ENCODE measurements around the gene MAP3K21.
A peak's percentile ranks its signal among the peaks of the same experiment; 100 is the strongest.

Gene MAP3K21

DNA sequence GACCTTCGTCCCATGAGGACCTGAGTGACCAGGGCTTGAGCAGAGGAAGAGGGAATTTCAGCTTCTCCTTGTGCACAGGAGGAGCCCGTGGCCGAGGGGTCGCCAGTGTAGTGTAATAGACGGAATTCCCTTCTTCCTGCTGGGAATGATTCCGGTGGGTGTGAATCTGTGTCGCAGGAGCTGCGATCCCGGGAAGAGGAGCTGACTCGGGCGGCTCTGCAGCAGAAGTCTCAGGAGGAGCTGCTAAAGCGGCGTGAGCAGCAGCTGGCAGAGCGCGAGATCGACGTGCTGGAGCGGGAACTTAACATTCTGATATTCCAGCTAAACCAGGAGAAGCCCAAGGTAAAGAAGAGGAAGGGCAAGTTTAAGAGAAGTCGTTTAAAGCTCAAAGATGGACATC, 34.4 kb downstream of the MAP3K21 start:
- TF ChIP-seq, protein P1, sequence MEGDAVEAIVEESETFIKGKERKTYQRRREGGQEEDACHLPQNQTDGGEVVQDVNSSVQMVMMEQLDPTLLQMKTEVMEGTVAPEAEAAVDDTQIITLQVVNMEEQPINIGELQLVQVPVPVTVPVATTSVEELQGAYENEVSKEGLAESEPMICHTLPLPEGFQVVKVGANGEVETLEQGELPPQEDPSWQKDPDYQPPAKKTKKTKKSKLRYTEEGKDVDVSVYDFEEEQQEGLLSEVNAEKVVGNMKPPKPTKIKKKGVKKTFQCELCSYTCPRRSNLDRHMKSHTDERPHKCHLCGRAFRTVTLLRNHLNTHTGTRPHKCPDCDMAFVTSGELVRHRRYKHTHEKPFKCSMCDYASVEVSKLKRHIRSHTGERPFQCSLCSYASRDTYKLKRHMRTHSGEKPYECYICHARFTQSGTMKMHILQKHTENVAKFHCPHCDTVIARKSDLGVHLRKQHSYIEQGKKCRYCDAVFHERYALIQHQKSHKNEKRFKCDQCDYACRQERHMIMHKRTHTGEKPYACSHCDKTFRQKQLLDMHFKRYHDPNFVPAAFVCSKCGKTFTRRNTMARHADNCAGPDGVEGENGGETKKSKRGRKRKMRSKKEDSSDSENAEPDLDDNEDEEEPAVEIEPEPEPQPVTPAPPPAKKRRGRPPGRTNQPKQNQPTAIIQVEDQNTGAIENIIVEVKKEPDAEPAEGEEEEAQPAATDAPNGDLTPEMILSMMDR (IDR thresholded peaks at IDR 0.05; ENCODE audit: low read depth, low read length) = no peak
- H3K4me3 ChIP-seq (replicated peaks in 1 of 2; ENCODE audit: low read depth in 2 of 2, low read length in 2 of 2) = no peak overlapping the region
- no peak for DNase-seq (ENCODE audit: low read depth in 2 of 2)

DNA sequence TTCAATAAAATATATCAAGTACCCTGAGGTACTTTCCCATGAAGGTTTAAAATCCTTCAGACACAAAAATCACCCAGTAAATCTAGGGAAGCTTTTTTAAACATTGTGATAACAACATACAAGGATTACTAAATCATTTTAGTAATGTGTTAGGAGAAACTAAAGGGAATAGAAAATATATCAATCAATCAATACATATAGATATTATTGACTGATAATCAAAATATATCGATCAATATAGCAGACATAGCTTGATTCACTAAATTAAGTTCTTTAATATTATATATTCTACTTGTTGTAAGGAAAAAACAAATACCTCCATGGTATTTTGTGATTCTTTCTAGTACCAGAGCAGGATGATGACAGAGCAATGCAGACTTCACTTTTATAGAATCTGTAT, 35.2 kb downstream of the MAP3K21 start:
- DNase-seq (ENCODE audit: low read depth in 2 of 2) = no peak
- TF ChIP-seq, protein P1 (IDR thresholded peaks at IDR 0.05; ENCODE audit: low read depth, low read length) = no peak

DNA sequence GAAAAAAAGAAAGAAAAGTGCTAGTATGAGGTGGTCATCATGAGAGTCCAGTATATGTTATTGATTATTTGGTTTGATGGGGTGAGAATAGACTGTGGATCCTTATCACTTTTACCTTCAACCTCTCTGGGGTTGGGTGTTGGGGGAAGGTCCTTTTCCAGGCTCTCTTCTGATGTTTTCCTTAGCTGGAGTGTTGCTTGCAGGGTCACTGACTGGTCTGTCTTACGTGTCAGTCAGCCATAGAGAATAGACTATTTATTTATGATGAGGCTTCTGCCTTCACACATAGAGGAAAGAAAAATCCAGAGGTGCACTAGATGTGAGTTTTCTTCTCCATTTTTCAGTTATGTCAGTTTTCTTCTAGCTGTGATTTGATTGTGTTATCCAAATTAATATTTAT, 36.5 kb downstream of the MAP3K21 start:
- no peak for DNase-seq (ENCODE audit: low read depth in 2 of 2)
- TF ChIP-seq, protein P1 (IDR thresholded peaks at IDR 0.05; ENCODE audit: low read depth, low read length) = no peak
- no peak overlapping the region for H3K4me3 ChIP-seq (replicated peaks in 1 of 2; ENCODE audit: low read depth in 2 of 2, low read length in 2 of 2)

More for the DNA sequence above, 35.2 kb downstream of the MAP3K21 start:
- no peak overlapping the region for H3K4me3 ChIP-seq (replicated peaks in 1 of 2; ENCODE audit: low read depth in 2 of 2, low read length in 2 of 2)

DNA sequence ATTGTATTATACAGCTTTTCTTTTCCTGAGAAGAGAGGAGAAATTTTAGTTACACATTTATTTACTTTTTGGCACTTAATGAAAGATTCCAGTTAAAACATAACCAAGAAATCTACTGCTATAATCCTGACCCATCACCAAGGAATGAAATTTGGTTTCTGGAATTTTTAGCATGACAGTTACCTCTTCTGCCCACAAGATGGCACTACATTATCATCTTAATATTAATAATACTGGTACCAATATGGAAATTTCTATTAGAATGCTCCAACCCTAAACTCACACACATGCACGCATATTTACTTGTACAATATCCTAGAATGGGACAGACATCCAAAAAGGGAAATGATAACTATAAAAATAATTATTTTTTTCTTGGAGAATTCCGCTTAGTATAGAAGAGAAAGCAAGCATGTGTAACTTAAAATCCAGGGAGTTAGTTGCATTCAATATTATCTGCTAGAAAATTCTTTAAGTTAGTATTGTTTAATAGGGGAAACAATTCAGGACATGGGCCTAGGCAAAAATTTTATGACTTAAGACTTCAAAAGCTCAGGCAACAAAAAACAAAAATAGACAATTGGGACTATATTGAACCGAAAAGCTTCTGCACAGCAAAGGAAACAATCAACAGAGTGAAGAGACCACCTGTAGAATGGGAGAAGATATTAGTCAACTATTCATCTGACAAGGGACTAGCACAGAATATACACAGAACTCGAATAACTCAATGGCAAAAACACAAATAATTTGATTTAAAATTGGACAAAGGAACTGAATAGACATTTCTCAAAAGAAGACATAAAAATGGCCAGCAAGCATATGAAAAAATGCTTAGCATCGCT, 37.4 kb downstream of the MAP3K21 start:
- peak; percentile 34 to 41 for DNase-seq (ENCODE audit: low read depth in 2 of 2)
- TF ChIP-seq, protein P1 (IDR thresholded peaks at IDR 0.05; ENCODE audit: low read depth, low read length) = peak; percentile 55
- H3K4me3 ChIP-seq (replicated peaks in 1 of 2; ENCODE audit: low read depth in 2 of 2, low read length in 2 of 2) = no peak overlapping the region

DNA sequence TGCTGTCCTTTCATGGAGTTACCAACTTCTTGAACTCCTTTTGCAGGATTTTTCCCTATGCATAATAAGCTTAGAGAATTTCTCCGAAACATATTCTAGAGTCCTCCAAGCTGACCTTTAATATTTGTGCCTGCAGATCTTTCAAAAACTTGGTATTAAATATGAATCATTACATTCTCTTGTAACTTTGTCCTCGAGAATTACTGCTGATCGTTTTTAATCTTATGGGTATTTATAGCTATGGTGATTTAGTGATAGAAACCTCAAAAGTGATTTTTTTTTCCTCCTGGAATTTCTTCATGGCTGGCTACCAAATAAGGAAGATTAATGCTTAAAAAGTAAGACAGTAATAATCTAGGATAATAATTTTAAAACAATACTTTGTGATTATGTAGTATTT, 39.1 kb downstream of the MAP3K21 start:
- DNase-seq (ENCODE audit: low read depth in 2 of 2) = no peak
- no peak overlapping the region for H3K4me3 ChIP-seq (replicated peaks in 1 of 2; ENCODE audit: low read depth in 2 of 2, low read length in 2 of 2)
- TF ChIP-seq, protein P1 (IDR thresholded peaks at IDR 0.05; ENCODE audit: low read depth, low read length) = no peak

DNA sequence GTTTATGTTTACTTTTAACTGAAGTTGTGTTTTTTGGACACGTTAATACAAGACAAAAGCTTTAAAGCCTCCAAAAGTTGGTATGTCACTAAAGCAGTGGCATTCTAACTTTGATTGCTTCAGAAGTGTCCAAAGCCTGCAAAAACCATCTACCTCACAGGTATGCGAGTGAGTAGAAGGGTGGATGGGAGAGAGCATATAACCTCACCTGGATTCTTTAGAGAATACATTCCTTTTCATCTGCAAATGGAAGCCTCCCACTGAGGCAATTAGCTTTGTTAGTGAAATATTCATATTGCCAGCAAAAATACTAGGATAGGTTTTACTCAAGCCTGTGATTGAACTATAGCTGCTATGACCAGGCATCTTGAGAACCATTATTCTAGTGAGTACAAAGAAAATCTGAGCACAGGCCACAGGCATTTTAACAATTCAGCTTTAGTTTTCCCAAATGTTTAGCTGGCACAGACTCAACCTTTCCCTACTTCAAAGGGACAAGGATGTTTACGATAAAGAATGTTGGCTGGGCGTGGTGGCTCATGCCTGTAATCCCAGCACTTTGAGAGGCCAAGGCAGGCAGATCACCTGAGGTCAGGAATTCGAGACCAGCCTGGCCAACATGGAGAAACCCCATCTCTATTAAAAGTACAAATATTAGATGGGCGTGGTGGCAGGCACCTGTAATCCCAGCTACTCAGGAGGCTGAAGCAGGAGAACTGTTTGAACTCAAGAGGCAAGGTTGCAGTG, 39.7 kb downstream of the MAP3K21 start:
- no peak for DNase-seq (ENCODE audit: low read depth in 2 of 2)
- H3K4me3 ChIP-seq (replicated peaks in 1 of 2; ENCODE audit: low read depth in 2 of 2, low read length in 2 of 2) = no peak overlapping the region
- TF ChIP-seq, protein P1 (IDR thresholded peaks at IDR 0.05; ENCODE audit: low read depth, low read length) = no peak
